GM18873 (cell line): ENCODE results near the gene ERGIC1.
"Not testable (repeated sequence)": the region's sequence is repeated elsewhere in the genome, so short reads cannot be mapped to it uniquely, and the experiment has no call there.

Source experiments
- ATAC-seq: cut with Tn5 transposase; IDR thresholded peaks from one replicate; pipeline ENCODE4 v1.9.1; 2021; ENCODE audit warnings: mild to moderate bottlenecking, moderate library complexity, moderate number of reproducible peaks; ENCODE audit not compliant: unreplicated experiment, low FRiP score

ERGIC1 gene

GRCh38 chr5:172799416-172799815 is 34.6 kb upstream of the ERGIC1 start:
- ATAC-seq, result no peak

GRCh38 chr5:172800088-172800551 is 33.9 kb upstream of the ERGIC1 start:
- ATAC-seq, result no peak

GRCh38 chr5:172801179-172801671 is 32.8 kb upstream of the ERGIC1 start:
- ATAC-seq, result no peak

- ATAC-seq, result no peak
Observed at GRCh38 chr5:172802112-172802511, 31.9 kb upstream of the ERGIC1 start.

- ATAC-seq, result no peak
Observed at GRCh38 chr5:172802567-172803176, 31.4 kb upstream of the ERGIC1 start.

- no peak for ATAC-seq
Observed at GRCh38 chr5:172805018-172805683, 28.9 kb upstream of the ERGIC1 start.

- no peak for ATAC-seq
Observed at GRCh38 chr5:172805736-172806255, 28.3 kb upstream of the ERGIC1 start.

GRCh38 chr5:172806897-172807672 is 27.0 kb upstream of the ERGIC1 start:
- peak; percentile 75 for ATAC-seq

GRCh38 chr5:172807766-172808311 is 26.2 kb upstream of the ERGIC1 start:
- no peak for ATAC-seq

GRCh38 chr5:172809774-172810173 is 24.3 kb upstream of the ERGIC1 start:
- no peak for ATAC-seq

GRCh38 chr5:172810996-172811395 is 23.1 kb upstream of the ERGIC1 start:
- not testable (repeated sequence) for ATAC-seq

- ATAC-seq, result no peak
Observed at GRCh38 chr5:172815631-172816030, 18.4 kb upstream of the ERGIC1 start.

- ATAC-seq, result no peak
Observed at GRCh38 chr5:172816925-172817562, 17.0 kb upstream of the ERGIC1 start.

- ATAC-seq, result no peak
Observed at GRCh38 chr5:172817664-172818063, 16.4 kb upstream of the ERGIC1 start.

- no peak for ATAC-seq
Observed at GRCh38 chr5:172818081-172818480, 16.0 kb upstream of the ERGIC1 start.

- no peak for ATAC-seq
Observed at GRCh38 chr5:172819569-172819968, 14.5 kb upstream of the ERGIC1 start.

- no peak for ATAC-seq
Observed at GRCh38 chr5:172820046-172820767, 13.8 kb upstream of the ERGIC1 start.

GRCh38 chr5:172821340-172821985 is 12.6 kb upstream of the ERGIC1 start:
- ATAC-seq, result no peak

GRCh38 chr5:172823840-172824362 is 10.2 kb upstream of the ERGIC1 start:
- ATAC-seq, result no peak
